Lower lobe of right lung (tissue), 2 donors: ENCODE results near the gene CDKAL1. TPM values are rescaled to one million over a fixed set of nuclear protein-coding genes. Genes with fewer than 3 reads are reported as not detected.

ENCODE experiments used
- ATAC-seq, 2 donors: fragments of 200-7000 bp; cut with Tn5 transposase; one replicate each; pipeline ENCODE4 v1.9.1; 2020 to 2022; ENCODE audit warnings: mild to moderate bottlenecking in 2 of 2, moderate library complexity in 2 of 2
- DNase-seq: peaks from one replicate; pipeline ENCODE4 v3.0.0-alpha.2; 2020
- H3K27ac ChIP-seq: fragments of 200-600 bp; one replicate; pipeline ENCODE4 v1.8.0; 2022
- H3K27me3 ChIP-seq: fragments of 200-600 bp; one replicate; pipeline ENCODE4 v1.8.0; 2022; ENCODE audit warnings: low read depth
- H3K36me3 ChIP-seq: fragments of 200-600 bp; one replicate; pipeline ENCODE4 v1.8.0; 2022; ENCODE audit warnings: mild to moderate bottlenecking
- H3K4me1 ChIP-seq: fragments of 200-600 bp; one replicate; pipeline ENCODE4 v1.8.0; 2022
- H3K4me3 ChIP-seq: fragments of 200-600 bp; one replicate; pipeline ENCODE4 v1.8.0; 2022; ENCODE audit warnings: mild to moderate bottlenecking
- H3K9me3 ChIP-seq: fragments of 200-600 bp; one replicate; pipeline ENCODE4 v1.8.0; 2022
- intact Hi-C: fragments of 100-400 bp; cut with DNase I; formaldehyde crosslinking; loops from one replicate; pipeline ENCODE4 v1.11.0; 2022
- total RNA-seq: library from RNA; stranded (reverse); fragmentation: NEBNext Ultra II Directional; extraction: Animal tissue kit (Norgen Biotek cat#: 25700); gene quantifications from one replicate; pipeline ENCODE4 v1.2.1, GENCODE V29; 2021
- TF ChIP-seq, protein P1 (sequence below): fragments of 200-600 bp; IDR thresholded peaks from one replicate; pipeline ENCODE4 v1.8.0; 2022; ENCODE audit warnings: antibody characterized with exemption, mild to moderate bottlenecking
- donor health status: DM: no; HTN: yes; CAD: no; lungs with severe emphysema.

The CDKAL1 gene
- total RNA-seq, 1 donor from 2014 or later: 16.0 TPM

DNA sequence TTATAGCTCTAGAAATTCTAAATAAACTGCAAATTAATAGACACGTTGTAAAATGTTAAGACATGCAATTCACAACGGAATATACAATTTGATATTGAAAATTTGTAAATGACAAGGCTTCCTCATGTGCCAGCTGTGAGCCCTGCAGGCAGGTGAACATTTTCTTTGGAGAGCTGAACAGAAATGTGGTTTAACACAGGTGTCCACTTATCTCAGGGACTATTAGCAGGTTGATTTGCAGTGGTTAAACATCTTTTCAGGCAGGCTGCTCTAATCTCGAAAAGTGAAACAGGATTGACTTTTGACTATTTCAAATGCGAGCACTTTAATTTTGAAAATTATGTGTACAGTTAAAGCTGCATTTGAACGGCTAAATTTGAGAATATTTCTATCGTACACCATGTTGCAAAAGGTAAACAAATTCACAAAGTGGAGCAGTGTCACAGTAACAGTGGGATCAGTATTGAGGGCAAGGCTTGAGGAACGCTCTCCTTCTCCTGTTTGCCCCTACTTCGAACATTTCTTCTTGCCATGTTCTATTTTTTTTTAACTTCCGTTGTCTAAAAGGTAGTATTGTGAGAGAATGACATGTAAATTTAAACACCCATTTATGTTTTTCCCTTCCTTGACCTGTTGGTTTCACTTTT lies 210.8 kb downstream of the CDKAL1 start:
- no peak overlapping the region for H3K27ac ChIP-seq
- ATAC-seq: no peak
- H3K36me3 ChIP-seq: peaks cover 3% of the 10 kb centered on the region
- no peak for DNase-seq
- no peak overlapping the region for H3K4me3 ChIP-seq
- no peaks in the 10 kb centered on the region for H3K27me3 ChIP-seq
- H3K9me3 ChIP-seq: no peaks in the 10 kb centered on the region
- H3K4me1 ChIP-seq: no peaks in the 10 kb centered on the region
- intact Hi-C loops: no loop called here
- TF ChIP-seq, protein P1, sequence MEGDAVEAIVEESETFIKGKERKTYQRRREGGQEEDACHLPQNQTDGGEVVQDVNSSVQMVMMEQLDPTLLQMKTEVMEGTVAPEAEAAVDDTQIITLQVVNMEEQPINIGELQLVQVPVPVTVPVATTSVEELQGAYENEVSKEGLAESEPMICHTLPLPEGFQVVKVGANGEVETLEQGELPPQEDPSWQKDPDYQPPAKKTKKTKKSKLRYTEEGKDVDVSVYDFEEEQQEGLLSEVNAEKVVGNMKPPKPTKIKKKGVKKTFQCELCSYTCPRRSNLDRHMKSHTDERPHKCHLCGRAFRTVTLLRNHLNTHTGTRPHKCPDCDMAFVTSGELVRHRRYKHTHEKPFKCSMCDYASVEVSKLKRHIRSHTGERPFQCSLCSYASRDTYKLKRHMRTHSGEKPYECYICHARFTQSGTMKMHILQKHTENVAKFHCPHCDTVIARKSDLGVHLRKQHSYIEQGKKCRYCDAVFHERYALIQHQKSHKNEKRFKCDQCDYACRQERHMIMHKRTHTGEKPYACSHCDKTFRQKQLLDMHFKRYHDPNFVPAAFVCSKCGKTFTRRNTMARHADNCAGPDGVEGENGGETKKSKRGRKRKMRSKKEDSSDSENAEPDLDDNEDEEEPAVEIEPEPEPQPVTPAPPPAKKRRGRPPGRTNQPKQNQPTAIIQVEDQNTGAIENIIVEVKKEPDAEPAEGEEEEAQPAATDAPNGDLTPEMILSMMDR: no peak

DNA sequence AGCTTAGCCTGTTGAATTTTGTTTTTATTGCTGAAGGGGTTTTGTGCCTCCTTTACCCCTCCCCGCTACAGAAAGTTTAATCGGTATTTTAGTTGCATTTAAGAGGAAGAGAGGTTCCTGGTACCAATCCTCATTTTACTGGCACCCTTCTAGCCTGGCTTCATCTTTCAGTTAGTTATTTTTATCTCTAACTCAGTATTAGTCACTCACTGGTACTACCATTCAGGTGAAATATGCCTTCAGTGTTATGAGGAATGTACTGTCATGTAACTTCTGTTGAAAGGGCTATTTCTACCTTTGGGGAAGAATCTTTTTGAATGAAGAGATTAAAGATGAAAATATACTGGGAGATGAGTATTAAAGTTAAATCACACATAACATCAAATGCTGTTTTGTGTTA lies 211.8 kb downstream of the CDKAL1 start:
- Histone ChIP-seq H3K27ac (no peak overlapping the region), H3K4me1 (no peaks in the 10 kb centered on the region), H3K4me3 (no peak overlapping the region), H3K36me3 (no peaks in the 10 kb centered on the region), H3K27me3 (no peaks in the 10 kb centered on the region), H3K9me3 (no peaks in the 10 kb centered on the region)
- ATAC-seq (no peak), DNase-seq (no peak)
- TF ChIP-seq, protein P1: no peak
- intact Hi-C loops: no loop called here

DNA sequence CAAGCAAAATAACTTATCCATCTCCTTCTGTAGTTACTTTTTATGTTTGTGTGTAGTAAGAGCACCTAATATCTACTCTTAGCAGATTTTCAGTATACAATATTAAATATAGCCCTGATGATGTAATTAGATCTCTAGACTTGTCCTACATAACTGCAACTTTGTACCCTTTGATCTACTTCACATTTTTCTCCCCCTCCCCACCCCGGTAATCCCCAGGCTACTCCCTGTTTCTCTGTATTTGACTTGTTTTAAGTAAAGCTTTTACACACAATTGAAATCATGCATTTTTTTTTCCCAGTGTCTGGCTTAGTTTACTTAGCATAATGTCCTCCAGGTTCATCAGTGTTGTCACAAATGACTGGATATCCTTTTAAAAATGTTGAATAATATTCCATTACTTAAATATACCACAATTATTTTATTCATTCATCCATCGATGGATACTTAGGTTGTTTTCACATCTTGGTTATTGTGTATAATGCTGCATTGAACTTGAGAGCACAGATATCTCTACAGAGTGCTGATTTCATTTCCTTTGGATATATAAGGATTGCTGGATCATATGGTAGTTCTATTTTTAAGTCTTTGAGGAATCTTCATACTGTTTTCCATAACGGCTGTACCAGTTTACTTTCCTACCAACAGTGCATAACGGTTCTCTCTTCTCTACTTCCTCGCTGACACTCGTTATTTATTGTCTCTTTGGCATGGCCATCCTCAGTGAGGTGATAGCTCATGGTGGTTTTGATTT lies 212.7 kb downstream of the CDKAL1 start:
- DNase-seq: no peak
- Histone ChIP-seq H3K36me3 (no peaks in the 10 kb centered on the region), H3K27me3 (no peaks in the 10 kb centered on the region), H3K4me1 (no peaks in the 10 kb centered on the region), H3K4me3 (no peak overlapping the region), H3K9me3 (no peaks in the 10 kb centered on the region), H3K27ac (no peak overlapping the region)
- TF ChIP-seq, protein P1: no peak
- ATAC-seq: no peak
- intact Hi-C loops: no loop called here

DNA sequence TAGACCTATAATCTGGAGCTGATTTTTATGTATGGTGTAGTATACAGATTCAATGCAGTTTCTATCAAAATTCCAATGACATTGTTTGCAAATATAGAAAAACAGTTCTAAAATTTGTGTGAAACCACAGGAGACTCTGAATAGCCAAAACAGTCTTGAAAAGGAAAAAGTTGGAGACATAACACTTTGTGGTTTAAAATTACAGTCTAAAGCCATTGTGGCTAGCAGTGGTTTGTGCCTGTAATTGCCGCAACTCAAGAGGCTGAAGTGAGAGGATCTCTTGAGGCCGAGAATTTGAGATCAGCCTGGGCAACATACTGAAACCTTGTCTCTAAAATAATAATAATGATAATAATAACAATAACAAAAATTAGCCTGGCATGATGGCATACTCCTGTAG lies 213.7 kb downstream of the CDKAL1 start:
- Histone ChIP-seq H3K27me3 (no peaks in the 10 kb centered on the region), H3K9me3 (no peaks in the 10 kb centered on the region), H3K27ac (no peak overlapping the region), H3K4me1 (no peaks in the 10 kb centered on the region), H3K4me3 (no peak overlapping the region), H3K36me3 (no peaks in the 10 kb centered on the region)
- TF ChIP-seq, protein P1: no peak
- intact Hi-C loops: no loop called here
- ATAC-seq: no peak
- no peak for DNase-seq

DNA sequence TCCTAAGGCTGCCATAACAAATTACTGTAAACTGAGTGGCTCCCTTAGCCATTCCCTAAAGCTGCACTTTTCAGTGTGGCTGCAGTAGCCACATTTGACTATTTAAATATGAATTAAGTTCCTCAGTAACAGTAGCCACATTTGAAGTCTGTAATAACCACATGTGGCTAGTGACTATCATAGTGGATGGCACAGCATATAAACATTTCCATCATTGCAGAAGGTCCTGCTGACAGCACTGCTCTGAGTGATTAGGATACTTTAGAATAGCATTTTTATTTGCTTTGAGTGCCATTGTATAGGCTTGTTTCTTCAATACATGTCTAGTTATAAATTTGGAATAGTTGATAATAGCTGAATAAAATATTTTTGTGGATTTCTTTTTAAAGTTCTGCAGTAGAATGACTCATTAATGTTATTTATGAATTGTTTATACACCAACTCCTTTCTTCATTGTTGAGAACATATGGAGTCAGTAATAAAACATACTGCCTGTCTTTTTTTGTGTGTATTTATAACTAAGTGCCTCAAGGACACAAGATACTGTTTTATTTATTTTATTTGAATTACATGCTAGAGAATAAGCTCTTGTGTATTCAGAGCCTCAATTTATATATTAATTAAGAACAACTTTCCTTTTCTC lies 217.2 kb downstream of the CDKAL1 start:
- ATAC-seq (no peak), DNase-seq (no peak)
- TF ChIP-seq, protein P1: no peak
- no peaks in the 10 kb centered on the region for H3K36me3 ChIP-seq
- H3K4me3 ChIP-seq: no peak overlapping the region
- intact Hi-C loops: no loop called here
- no peaks in the 10 kb centered on the region for H3K9me3 ChIP-seq
- H3K27ac ChIP-seq: no peak overlapping the region
- H3K27me3 ChIP-seq: no peaks in the 10 kb centered on the region
- H3K4me1 ChIP-seq: no peaks in the 10 kb centered on the region
